Keratinocyte (primary cell): ENCODE results near the gene GRHL3. TPM values are rescaled to one million over a fixed set of nuclear protein-coding genes. Genes with fewer than 3 reads are reported as not detected.
A peak's percentile ranks its signal among the peaks of the same experiment; 100 is the strongest.

Experiments
- DNase-seq: peaks from one replicate; pipeline ENCODE4 v3.0.0-alpha.2; 2011; ENCODE audit warnings: low read depth, missing footprints, low spot score
- FAIRE-seq: peaks from 2 replicates; lab custom pipeline; 2011; peaks lifted over from hg19 to GRCh38; lab: Jason Lieb, UNC
- H2AFZ ChIP-seq: 2 replicates; pipeline ENCODE4 v1.6.0; 2012; ENCODE audit warnings: low read length, control low read depth, inconsistent platforms; ENCODE audit not compliant: control insufficient read depth
- H3K27ac ChIP-seq: 2 replicates; pipeline ENCODE4 v1.5.1; 2011; ENCODE audit warnings: low read length; ENCODE audit not compliant: control insufficient read depth, insufficient read depth
- H3K27me3 ChIP-seq: 3 replicates; pipeline ENCODE4 v1.6.0; 2011; ENCODE audit warnings: low read length; ENCODE audit not compliant: control insufficient read depth, insufficient read depth; ENCODE audit errors: extremely low read depth
- H3K36me3 ChIP-seq, 2 experiments: 2 replicates in 1 of 2; 3 replicates in 1 of 2; pipeline ENCODE4 v1.5.1; 2011; ENCODE audit warnings: low read length in 2 of 2, mild to moderate bottlenecking in 1 of 2; ENCODE audit not compliant: control insufficient read depth in 2 of 2, insufficient read depth in 2 of 2; ENCODE audit errors: extremely low read depth in 1 of 2
- H3K4me1 ChIP-seq: 3 replicates; pipeline ENCODE4 v1.5.1; 2011; ENCODE audit warnings: low read length; ENCODE audit not compliant: control insufficient read depth, insufficient read depth; ENCODE audit errors: extremely low read depth
- H3K4me2 ChIP-seq: 3 replicates; pipeline ENCODE4 v1.6.0; 2011; ENCODE audit warnings: low read depth, low read length; ENCODE audit not compliant: control insufficient read depth, insufficient read depth; ENCODE audit errors: extremely low read depth
- H3K4me3 ChIP-seq, 3 experiments: fragments of 200-600 bp in 1 of 3; sonication (generic) in 1 of 3; 2 replicates in 2 of 3; 3 replicates in 1 of 3; pipeline ENCODE4 v1.5.1; 2011 to 2016; ENCODE audit warnings: low read length in 3 of 3, mild to moderate bottlenecking in 3 of 3, control low read depth in 2 of 3, inconsistent platforms in 1 of 3, low read depth in 1 of 3, mixed read lengths in 1 of 3, mixed run types in 1 of 3, moderate library complexity in 1 of 3; ENCODE audit not compliant: control insufficient read depth in 2 of 3, insufficient read depth in 2 of 3; ENCODE audit errors: extremely low read depth in 1 of 3
- H3K79me2 ChIP-seq: 2 replicates; pipeline ENCODE4 v1.6.0; 2012; ENCODE audit warnings: low read length; ENCODE audit not compliant: control insufficient read depth, insufficient read depth
- H3K9ac ChIP-seq: 3 replicates; pipeline ENCODE4 v1.6.0; 2011; ENCODE audit warnings: low read length; ENCODE audit not compliant: control insufficient read depth, insufficient read depth; ENCODE audit errors: extremely low read depth
- H3K9me1 ChIP-seq: 3 replicates; pipeline ENCODE4 v1.6.0; 2011; ENCODE audit warnings: low read length; ENCODE audit not compliant: control insufficient read depth, insufficient read depth; ENCODE audit errors: extremely low read depth
- H3K9me3 ChIP-seq: 2 replicates; pipeline ENCODE4 v1.5.1; 2012; ENCODE audit warnings: low read depth, low read length; ENCODE audit not compliant: control insufficient read depth
- H4K20me1 ChIP-seq: 3 replicates; pipeline ENCODE4 v1.6.0; 2011; ENCODE audit warnings: low read length; ENCODE audit not compliant: control insufficient read depth, insufficient read depth; ENCODE audit errors: extremely low read depth
- EZH2 ChIP-seq: IDR thresholded peaks from one replicate; pipeline ENCODE4 v1.6.1; 2012; ENCODE audit warnings: inconsistent platforms, mild to moderate bottlenecking, low read length, moderate library complexity
- dilution Hi-C: fragments of 300-500 bp; cut with MboI; formaldehyde crosslinking; loops from one replicate; pipeline ENCODE4 v1.7.0; 2020; ENCODE audit warnings: low sequenced_read_pairs; ENCODE audit not compliant: extremely low pct_ligation_motif_present
- polyA plus RNA-seq, 5 experiments: library from polyadenylated mRNA; depleted of rRNA in 3 of 5; stranded (reverse) in 3 of 5; stranded (forward) in 1 of 5; unstranded in 1 of 5; fragments of >200 nt; gene quantifications; 1 replicate in 1 of 5; 2 replicates in 3 of 5; 3 replicates in 1 of 5; pipeline versions ENCODE4 v1.2.1 to v1.2.3, GENCODE V29; 2011 to 2012; ENCODE audit warnings: missing spikeins in 2 of 5, low read depth in 1 of 5, low replicate concordance in 1 of 5
- TF ChIP-seq, protein P1 (sequence below), 3 experiments: IDR thresholded peaks in 1 of 3; conservative IDR thresholded peaks in 1 of 3; optimal IDR thresholded peaks in 1 of 3; 2 replicates in 2 of 3; 3 replicates in 1 of 3; pipeline versions ENCODE3 to v1.5.1; 2011; ENCODE audit warnings: low read length in 3 of 3, mild to moderate bottlenecking in 3 of 3, moderate library complexity in 2 of 3, control low read depth in 1 of 3, inconsistent platforms in 1 of 3; ENCODE audit not compliant: insufficient read depth in 2 of 3; ENCODE audit errors: extremely low read depth in 1 of 3

The GRHL3 gene
- polyA plus RNA-seq, 1 donor (not counting 4 experiments of a cell fraction or from before 2014, with no cell fraction given), result 13.0 TPM

DNA sequence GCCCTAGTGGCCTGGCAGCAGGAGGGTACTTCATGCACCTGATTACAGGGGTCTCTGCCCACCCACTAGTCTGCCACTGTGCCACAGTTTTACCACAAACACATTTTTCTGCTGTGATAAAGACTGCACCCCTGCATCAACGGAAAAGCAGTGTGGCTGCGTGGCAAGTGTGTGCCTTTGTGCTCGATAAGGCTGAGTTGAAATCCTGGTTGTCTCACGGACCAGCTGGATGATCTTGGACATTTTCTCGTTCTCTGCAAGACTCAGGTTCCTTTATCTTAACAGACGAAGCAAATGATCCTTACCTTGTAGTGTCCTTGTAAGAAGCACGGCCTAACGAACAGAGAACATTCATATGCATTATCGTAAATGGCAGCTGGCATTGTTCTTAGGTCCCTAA, 10.2 kb downstream of the GRHL3 start:
- Histone ChIP-seq H3K27ac (peak overlapping the region; percentile 32), H3K9me3 (no peaks in the 10 kb centered on the region), H2AFZ (no peak overlapping the region), H3K9ac (no peak overlapping the region), H3K4me2 (peak overlapping the region; percentile 45), H3K4me1 (peaks cover 19% of the 10 kb centered on the region), H4K20me1 (no peaks in the 10 kb centered on the region), H3K4me3 (no peak overlapping the region), H3K9me1 (no peaks in the 10 kb centered on the region), H3K27me3 (peaks cover 7% of the 10 kb centered on the region), H3K36me3 (peaks cover 0 to 8% of the 10 kb centered on the region in 2 experiments), H3K79me2 (no peaks in the 10 kb centered on the region)
- DNase-seq, result no peak
- TF ChIP-seq, protein P1, sequence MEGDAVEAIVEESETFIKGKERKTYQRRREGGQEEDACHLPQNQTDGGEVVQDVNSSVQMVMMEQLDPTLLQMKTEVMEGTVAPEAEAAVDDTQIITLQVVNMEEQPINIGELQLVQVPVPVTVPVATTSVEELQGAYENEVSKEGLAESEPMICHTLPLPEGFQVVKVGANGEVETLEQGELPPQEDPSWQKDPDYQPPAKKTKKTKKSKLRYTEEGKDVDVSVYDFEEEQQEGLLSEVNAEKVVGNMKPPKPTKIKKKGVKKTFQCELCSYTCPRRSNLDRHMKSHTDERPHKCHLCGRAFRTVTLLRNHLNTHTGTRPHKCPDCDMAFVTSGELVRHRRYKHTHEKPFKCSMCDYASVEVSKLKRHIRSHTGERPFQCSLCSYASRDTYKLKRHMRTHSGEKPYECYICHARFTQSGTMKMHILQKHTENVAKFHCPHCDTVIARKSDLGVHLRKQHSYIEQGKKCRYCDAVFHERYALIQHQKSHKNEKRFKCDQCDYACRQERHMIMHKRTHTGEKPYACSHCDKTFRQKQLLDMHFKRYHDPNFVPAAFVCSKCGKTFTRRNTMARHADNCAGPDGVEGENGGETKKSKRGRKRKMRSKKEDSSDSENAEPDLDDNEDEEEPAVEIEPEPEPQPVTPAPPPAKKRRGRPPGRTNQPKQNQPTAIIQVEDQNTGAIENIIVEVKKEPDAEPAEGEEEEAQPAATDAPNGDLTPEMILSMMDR (optimal IDR thresholded peaks at IDR 0.05 in 1 of 3, IDR thresholded peaks at IDR 0.05 in 1 of 3, conservative IDR thresholded peaks at IDR 0.05 in 1 of 3; ENCODE audit: extremely low read depth in 1 of 3, insufficient read depth in 2 of 3, low read length in 3 of 3), result no peak
- no peak for TF ChIP-seq EZH2
- dilution Hi-C loops, result no loop called here
- peak; percentile 5 for FAIRE-seq

DNA sequence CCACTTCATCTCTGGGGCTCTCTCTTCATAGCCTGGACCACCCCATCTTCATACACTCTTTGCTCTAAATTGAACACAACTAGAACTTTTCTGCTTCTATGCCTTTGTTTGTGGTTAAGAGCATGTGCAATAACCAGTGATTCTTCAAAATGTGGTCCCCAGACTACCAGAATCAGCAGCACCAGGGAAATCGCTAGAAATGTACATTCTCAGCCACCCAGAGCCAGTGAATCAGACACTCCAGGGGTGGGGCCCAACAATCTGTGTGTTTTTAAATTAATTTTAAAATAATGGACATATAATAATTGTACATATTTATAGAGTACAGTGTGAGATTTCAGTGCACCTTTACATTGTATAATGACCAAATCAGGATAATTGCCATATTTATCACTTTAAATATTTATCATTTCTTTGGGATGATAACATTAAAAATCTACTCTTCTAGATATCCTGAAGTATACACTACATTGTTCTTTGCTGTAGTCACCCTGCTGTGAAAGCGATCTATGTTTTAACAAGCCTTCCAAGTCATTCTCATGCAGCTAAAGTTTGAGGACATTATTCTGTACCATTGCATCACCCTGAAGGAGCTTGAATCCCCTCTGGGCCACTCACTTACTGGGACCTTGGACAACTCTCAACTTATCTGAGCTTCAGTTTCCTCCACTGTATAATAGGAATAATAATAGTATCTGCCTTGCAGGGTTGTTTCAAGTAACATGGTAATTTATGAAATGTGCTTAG, 10.8 kb downstream of the GRHL3 start:
- TF ChIP-seq, protein P1 (optimal IDR thresholded peaks at IDR 0.05 in 1 of 3, IDR thresholded peaks at IDR 0.05 in 1 of 3, conservative IDR thresholded peaks at IDR 0.05 in 1 of 3; ENCODE audit: extremely low read depth in 1 of 3, insufficient read depth in 2 of 3, low read length in 3 of 3), result no peak
- no peak for TF ChIP-seq EZH2
- Histone ChIP-seq H3K4me1 (peaks cover 20% of the 10 kb centered on the region), H3K27ac (peak overlapping the region; percentile 62), H3K36me3 (peaks cover 0 to 8% of the 10 kb centered on the region in 2 experiments), H2AFZ (no peak overlapping the region), H3K4me3 (no peak overlapping the region), H4K20me1 (no peaks in the 10 kb centered on the region), H3K9me1 (no peaks in the 10 kb centered on the region), H3K9me3 (no peaks in the 10 kb centered on the region), H3K27me3 (peaks cover 2% of the 10 kb centered on the region), H3K9ac (no peak overlapping the region), H3K79me2 (no peaks in the 10 kb centered on the region), H3K4me2 (peak overlapping the region; percentile 45)
- DNase-seq, result no peak
- FAIRE-seq, result peak; percentile 84
- dilution Hi-C loops, result no loop called here
